ENCODE results near the gene TTLL13.
"Not testable (repeated sequence)": the region's sequence is repeated elsewhere in the genome, so short reads cannot be mapped to it uniquely, and the experiment has no call there.

GRCh38 chr15:90293040-90293810 lies 43.9 kb downstream of the TTLL13 start:
- peak; percentile 61 for TF ChIP-seq CTCF (IDR thresholded peaks at IDR 0.05; ENCODE audit: insufficient read depth, low read depth, low read length)
- not testable (repeated sequence) for TF ChIP-seq EZH2 (IDR thresholded peaks at IDR 0.05; ENCODE audit: insufficient read depth, low read length)

All from astrocyte (in vitro differentiated cells and primary cell).